HEK293 (cell line): ENCODE data around the gene SUV39H2.
A peak's percentile ranks its signal among the peaks of the same experiment; 100 is the strongest.

ENCODE experiments used
- CTCF ChIA-PET: fragments of 350-600 bp; formaldehyde crosslinking; extraction: SDS; loops from one replicate; lab custom pipeline; 2021; ENCODE audit warnings: antibody characterized with exemption; lab: Yijun Ruan, JAX
- POLR2A ChIA-PET: fragments of 300-600 bp; formaldehyde crosslinking; extraction: SDS; loops from one replicate; lab custom pipeline; 2020; ENCODE audit warnings: antibody characterized with exemption, inconsistent platforms; lab: Yijun Ruan, JAX
- H3K27ac ChIP-seq: fragments of 200-500 bp; sonication (Bioruptor generic); 2 replicates; pipeline ENCODE4 v1.5.1; 2014; ENCODE audit warnings: low read depth, low read length, control low read depth, inconsistent platforms; ENCODE audit errors: extremely low read depth
- H3K36me3 ChIP-seq, 2 experiments: fragments of 200-500 bp in 1 of 2; sonication (Bioruptor generic) in 1 of 2; 1 replicate in 1 of 2; 2 replicates in 1 of 2; pipeline ENCODE4 v1.5.1; 2014 to 2017; ENCODE audit warnings: inconsistent platforms in 2 of 2, low read length in 2 of 2; ENCODE audit not compliant: control insufficient read depth in 2 of 2, insufficient read depth in 1 of 2
- H3K4me1 ChIP-seq: fragments of 200-500 bp; sonication (Bioruptor generic); 2 replicates; pipeline ENCODE4 v1.5.1; 2014; ENCODE audit warnings: mild to moderate bottlenecking, low read length, inconsistent platforms; ENCODE audit not compliant: control insufficient read depth, insufficient read depth
- H3K4me3 ChIP-seq: 2 replicates; pipeline ENCODE4 v1.5.1; 2011; ENCODE audit warnings: low read depth, mild to moderate bottlenecking, control low read depth, low read length, moderate library complexity
- H3K9me3 ChIP-seq: fragments of 200-500 bp; sonication (Bioruptor generic); 2 replicates; pipeline ENCODE4 v1.5.1; 2014; ENCODE audit warnings: low read depth, low read length, inconsistent platforms; ENCODE audit not compliant: control insufficient read depth, insufficient read depth
- GLIS2 ChIP-seq: fragments of 450-650 bp; formaldehyde crosslinking; IDR thresholded peaks from 2 replicates; pipeline ENCODE4 v1.5.1; 2016; ENCODE audit warnings: missing biosample characterization, missing genetic modification characterization
- OSR2 ChIP-seq: fragments of 450-650 bp; formaldehyde crosslinking; IDR thresholded peaks from 2 replicates; pipeline ENCODE4 v1.5.1; 2016; ENCODE audit warnings: missing biosample characterization, missing genetic modification characterization
- PRDM1 ChIP-seq: fragments of 450-650 bp; formaldehyde crosslinking; IDR thresholded peaks from 2 replicates; pipeline ENCODE4; 2016; ENCODE audit warnings: missing biosample characterization, missing genetic modification characterization
- SP3 ChIP-seq: fragments of 450-650 bp; formaldehyde crosslinking; IDR thresholded peaks from 2 replicates; pipeline ENCODE4 v1.5.1; 2016; ENCODE audit warnings: missing biosample characterization, missing genetic modification characterization
- YY1 ChIP-seq: fragments of 450-650 bp; formaldehyde crosslinking; IDR thresholded peaks from 2 replicates; pipeline ENCODE4 v1.5.1; 2018; ENCODE audit warnings: missing biosample characterization, missing genetic modification characterization
- ZBTB20 ChIP-seq: fragments of 450-650 bp; formaldehyde crosslinking; IDR thresholded peaks from 2 replicates; pipeline ENCODE4 v1.5.1; 2016; ENCODE audit warnings: missing biosample characterization, missing genetic modification characterization
- ZBTB21 ChIP-seq: fragments of 450-650 bp; formaldehyde crosslinking; IDR thresholded peaks from 2 replicates; pipeline ENCODE4 v1.5.1; 2017; ENCODE audit warnings: missing biosample characterization, missing genetic modification characterization
- ZBTB8A ChIP-seq: fragments of 450-650 bp; formaldehyde crosslinking; IDR thresholded peaks from 2 replicates; pipeline ENCODE4 v1.5.1; 2016; ENCODE audit warnings: missing biosample characterization, missing genetic modification characterization
- ZFP37 ChIP-seq: fragments of 450-650 bp; formaldehyde crosslinking; IDR thresholded peaks from 2 replicates; pipeline ENCODE4 v1.5.1; 2016; ENCODE audit warnings: missing biosample characterization, missing genetic modification characterization
- ZIC2 ChIP-seq: fragments of 450-650 bp; formaldehyde crosslinking; IDR thresholded peaks from 2 replicates; pipeline ENCODE4 v1.5.1; 2016; ENCODE audit warnings: missing biosample characterization, missing genetic modification characterization
- ZNF157 ChIP-seq: fragments of 450-650 bp; formaldehyde crosslinking; IDR thresholded peaks from 2 replicates; pipeline ENCODE4 v1.5.1; 2016; ENCODE audit warnings: missing biosample characterization, missing genetic modification characterization
- ZNF335 ChIP-seq: fragments of 450-650 bp; formaldehyde crosslinking; conservative IDR thresholded peaks from 2 replicates; pipeline ENCODE4 v1.5.1; 2016; ENCODE audit warnings: missing biosample characterization, missing genetic modification characterization
- ZNF501 ChIP-seq: fragments of 450-650 bp; formaldehyde crosslinking; IDR thresholded peaks from 2 replicates; pipeline ENCODE4 v1.5.1; 2016; ENCODE audit warnings: missing biosample characterization, missing genetic modification characterization
- ZNF600 ChIP-seq: fragments of 450-650 bp; formaldehyde crosslinking; IDR thresholded peaks from 2 replicates; pipeline ENCODE4 v1.5.1; 2016; ENCODE audit warnings: missing biosample characterization, missing genetic modification characterization
- ZNF629 ChIP-seq: fragments of 450-650 bp; formaldehyde crosslinking; IDR thresholded peaks from 2 replicates; pipeline ENCODE4 v1.5.1; 2017; ENCODE audit warnings: missing biosample characterization, missing genetic modification characterization
- ZNF660 ChIP-seq: fragments of 450-650 bp; IDR thresholded peaks from 2 replicates; pipeline ENCODE4 v1.5.1; 2018; ENCODE audit warnings: missing biosample characterization, mild to moderate bottlenecking, missing genetic modification characterization
- ZNF701 ChIP-seq: fragments of 450-650 bp; formaldehyde crosslinking; IDR thresholded peaks from 2 replicates; pipeline ENCODE4 v1.5.1; 2016; ENCODE audit warnings: missing biosample characterization, missing genetic modification characterization
- TF ChIP-seq, protein P1 (sequence below): fragments of 450-650 bp; formaldehyde crosslinking; IDR thresholded peaks from 2 replicates; pipeline ENCODE4 v1.5.1; 2016; ENCODE audit warnings: missing biosample characterization, missing genetic modification characterization
- TF ChIP-seq, protein P2 (sequence below): fragments of 450-650 bp; formaldehyde crosslinking; IDR thresholded peaks from 2 replicates; pipeline ENCODE4 v1.5.1; 2016; ENCODE audit warnings: missing biosample characterization, missing genetic modification characterization
- TF ChIP-seq, protein P3 (sequence below): fragments of 450-650 bp; formaldehyde crosslinking; IDR thresholded peaks from 2 replicates; pipeline ENCODE4 v1.5.1; 2016; ENCODE audit warnings: missing biosample characterization, missing genetic modification characterization
- TF ChIP-seq, protein P4 (sequence below): fragments of 450-650 bp; formaldehyde crosslinking; IDR thresholded peaks from 2 replicates; pipeline ENCODE4 v1.5.1; 2017; ENCODE audit warnings: missing biosample characterization, missing genetic modification characterization
- TF ChIP-seq, protein P5 (sequence below): fragments of 450-650 bp; formaldehyde crosslinking; IDR thresholded peaks from 2 replicates; pipeline ENCODE4 v1.5.1; 2016; ENCODE audit warnings: missing biosample characterization, missing genetic modification characterization, low read depth

SUV39H2 gene

DNA sequence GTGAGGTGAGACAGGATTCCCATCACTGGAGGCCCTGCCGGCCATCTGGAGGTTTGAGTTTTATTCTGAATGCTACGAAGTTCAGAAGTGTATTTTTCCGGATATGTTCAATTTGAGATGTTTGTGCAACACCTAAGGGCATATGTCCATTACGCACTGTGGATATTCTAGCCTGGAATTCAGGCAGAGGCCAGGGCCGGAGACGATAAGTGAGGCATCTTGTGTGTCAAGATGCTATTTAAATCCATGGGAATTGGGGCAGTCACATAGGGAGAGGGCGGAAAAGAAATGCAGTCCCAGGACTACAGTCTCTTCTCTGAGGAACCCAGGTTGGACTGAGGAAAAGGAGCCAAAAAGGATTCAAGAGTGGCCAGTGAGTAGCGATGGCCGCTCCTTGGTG is 1.9 kb upstream of the SUV39H2 start:
- TF ChIP-seq OSR2 (tag by site-specific recombination) (no peak), ZBTB20 (tag by site-specific recombination) (0 out of 2 replicates have a peak, but pooled peaks have one; percentile 16)
- Histone ChIP-seq H3K4me3 (no peak overlapping the region), H3K36me3 (peaks cover 3 to 16% of the 10 kb centered on the region in 2 experiments; a peak in 2 of 3 replicates), H3K9me3 (no peaks in the 10 kb centered on the region), H3K27ac (0 out of 2 replicates have a peak overlapping the region, but pooled peaks have one; percentile 2), H3K4me1 (no peaks in the 10 kb centered on the region)
- ChIA-PET POLR2A (interaction anchor here (1.3 to 4.9 kb wide), 3 partner anchors 11 to 39 kb away, joined by 3 to 68 read pairs (median 6); partner anchors contain the start of genes CDNF, HSPA14 and MSANTD7), CTCF (interaction anchor here (0.8 to 1.4 kb wide), 3 partner anchors 10 to 95 kb away, joined by 3 to 5 read pairs (median 3); no protein-coding TSS in a partner anchor)

DNA sequence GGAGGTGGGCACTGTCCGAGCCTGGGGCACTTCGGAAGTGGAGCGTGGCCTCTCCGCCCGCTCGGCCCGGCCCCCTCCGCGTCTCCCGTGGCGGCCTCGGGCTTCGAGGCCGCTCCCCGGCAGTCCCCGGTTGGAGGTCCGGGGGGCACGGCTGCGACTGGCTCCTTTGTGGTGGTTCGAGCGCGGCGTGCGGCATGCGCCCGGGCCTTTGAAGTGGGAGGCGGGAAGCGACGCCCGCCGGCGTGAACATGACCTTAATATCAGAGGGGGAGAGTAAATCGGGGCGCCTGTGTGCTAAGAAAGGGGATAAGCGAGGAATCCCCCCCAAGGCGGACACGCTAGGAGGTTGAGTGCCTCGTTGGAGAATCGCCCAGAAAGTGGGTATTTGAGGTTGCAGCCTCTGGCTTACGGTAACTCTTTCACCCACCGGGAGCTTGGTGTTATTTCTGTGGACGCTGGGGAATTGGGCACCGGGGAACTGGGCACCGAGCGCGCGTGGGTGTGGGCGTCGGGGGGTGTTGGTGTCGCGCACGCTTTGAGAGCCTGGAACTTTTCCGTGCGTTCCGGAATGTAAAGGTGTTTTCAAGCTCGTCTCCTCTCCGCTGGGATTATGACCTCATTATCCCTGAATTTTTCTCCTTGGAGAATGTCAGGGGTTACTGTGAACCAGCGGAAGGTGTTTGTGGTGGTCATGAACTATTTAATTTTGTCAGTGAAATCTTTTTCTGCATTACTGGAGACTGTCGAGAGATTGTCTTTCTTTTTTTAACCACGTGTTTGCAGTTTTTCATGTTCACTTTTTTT is 660 bp downstream of the SUV39H2 start:
- CTCF ChIA-PET = interaction anchor here (0.5 to 1.1 kb wide), 4 partner anchors 92 to 390 kb away, joined by 3 to 6 read pairs (median 4); no protein-coding TSS in a partner anchor
- Histone ChIP-seq H3K27ac (peak overlapping the region; percentile 93), H3K4me3 (peak overlapping the region; percentile 82), H3K36me3 (peaks cover 9 to 32% of the 10 kb centered on the region in 2 experiments; a peak in 2 of 3 replicates), H3K9me3 (no peaks in the 10 kb centered on the region), H3K4me1 (no peaks in the 10 kb centered on the region)
- POLR2A ChIA-PET = interaction anchor here (0.9 to 4.9 kb wide), 8 partner anchors 10 to 289 kb away, joined by 3 to 68 read pairs (median 7); partner anchors contain the start of genes CDNF, DCLRE1C, HSPA14 and MEIG1
- TF ChIP-seq ZNF600 (tag by site-specific recombination) (peak; percentile 84), ZNF335 (tag by site-specific recombination) (peak; percentile 62), YY1 (no peak), PRDM1 (tag by site-specific recombination) (peak; percentile 50; the same call in 1 of the 2 replicates), ZNF660 (tag by site-specific recombination) (0 out of 2 replicates have a peak, but pooled peaks have one; percentile 47), ZBTB8A (tag by site-specific recombination) (peak; percentile 83), ZIC2 (tag by site-specific recombination) (peak; percentile 85), ZBTB21 (tag by site-specific recombination) (no peak), ZNF157 (no peak), SP3 (tag by site-specific recombination) (0 out of 2 replicates have a peak, but pooled peaks have one; percentile 6), ZFP37 (0 out of 2 replicates have a peak, but pooled peaks have one; percentile 45), ZNF701 (tag by site-specific recombination) (no peak), ZNF501 (tag by site-specific recombination) (peak; percentile 23; the same call in 1 of the 2 replicates), ZNF629 (tag by site-specific recombination) (0 out of 2 replicates have a peak, but pooled peaks have one; percentile 36), GLIS2 (tag by site-specific recombination) (peak; percentile 85)
- TF ChIP-seq, protein P1, sequence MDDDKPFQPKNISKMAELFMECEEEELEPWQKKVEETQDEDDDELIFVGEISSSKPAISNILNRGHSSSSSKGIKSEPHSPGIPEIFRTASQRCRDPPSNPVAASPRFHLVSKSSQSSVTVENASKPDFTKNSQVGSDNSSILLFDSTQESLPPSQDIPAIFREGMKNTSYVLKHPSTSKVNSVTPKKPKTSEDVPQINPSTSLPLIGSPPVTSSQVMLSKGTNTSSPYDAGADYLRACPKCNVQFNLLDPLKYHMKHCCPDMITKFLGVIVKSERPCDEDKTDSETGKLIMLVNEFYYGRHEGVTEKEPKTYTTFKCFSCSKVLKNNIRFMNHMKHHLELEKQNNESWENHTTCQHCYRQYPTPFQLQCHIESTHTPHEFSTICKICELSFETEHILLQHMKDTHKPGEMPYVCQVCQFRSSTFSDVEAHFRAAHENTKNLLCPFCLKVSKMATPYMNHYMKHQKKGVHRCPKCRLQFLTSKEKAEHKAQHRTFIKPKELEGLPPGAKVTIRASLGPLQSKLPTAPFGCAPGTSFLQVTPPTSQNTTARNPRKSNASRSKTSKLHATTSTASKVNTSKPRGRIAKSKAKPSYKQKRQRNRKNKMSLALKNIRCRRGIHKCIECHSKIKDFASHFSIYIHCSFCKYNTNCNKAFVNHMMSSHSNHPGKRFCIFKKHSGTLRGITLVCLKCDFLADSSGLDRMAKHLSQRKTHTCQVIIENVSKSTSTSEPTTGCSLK (tag by site-specific recombination) = no peak
- TF ChIP-seq, protein P2, sequence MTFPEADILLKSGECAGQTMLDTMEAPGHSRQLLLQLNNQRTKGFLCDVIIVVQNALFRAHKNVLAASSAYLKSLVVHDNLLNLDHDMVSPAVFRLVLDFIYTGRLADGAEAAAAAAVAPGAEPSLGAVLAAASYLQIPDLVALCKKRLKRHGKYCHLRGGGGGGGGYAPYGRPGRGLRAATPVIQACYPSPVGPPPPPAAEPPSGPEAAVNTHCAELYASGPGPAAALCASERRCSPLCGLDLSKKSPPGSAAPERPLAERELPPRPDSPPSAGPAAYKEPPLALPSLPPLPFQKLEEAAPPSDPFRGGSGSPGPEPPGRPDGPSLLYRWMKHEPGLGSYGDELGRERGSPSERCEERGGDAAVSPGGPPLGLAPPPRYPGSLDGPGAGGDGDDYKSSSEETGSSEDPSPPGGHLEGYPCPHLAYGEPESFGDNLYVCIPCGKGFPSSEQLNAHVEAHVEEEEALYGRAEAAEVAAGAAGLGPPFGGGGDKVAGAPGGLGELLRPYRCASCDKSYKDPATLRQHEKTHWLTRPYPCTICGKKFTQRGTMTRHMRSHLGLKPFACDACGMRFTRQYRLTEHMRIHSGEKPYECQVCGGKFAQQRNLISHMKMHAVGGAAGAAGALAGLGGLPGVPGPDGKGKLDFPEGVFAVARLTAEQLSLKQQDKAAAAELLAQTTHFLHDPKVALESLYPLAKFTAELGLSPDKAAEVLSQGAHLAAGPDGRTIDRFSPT (tag by site-specific recombination) = peak; percentile 69
- TF ChIP-seq, protein P3, sequence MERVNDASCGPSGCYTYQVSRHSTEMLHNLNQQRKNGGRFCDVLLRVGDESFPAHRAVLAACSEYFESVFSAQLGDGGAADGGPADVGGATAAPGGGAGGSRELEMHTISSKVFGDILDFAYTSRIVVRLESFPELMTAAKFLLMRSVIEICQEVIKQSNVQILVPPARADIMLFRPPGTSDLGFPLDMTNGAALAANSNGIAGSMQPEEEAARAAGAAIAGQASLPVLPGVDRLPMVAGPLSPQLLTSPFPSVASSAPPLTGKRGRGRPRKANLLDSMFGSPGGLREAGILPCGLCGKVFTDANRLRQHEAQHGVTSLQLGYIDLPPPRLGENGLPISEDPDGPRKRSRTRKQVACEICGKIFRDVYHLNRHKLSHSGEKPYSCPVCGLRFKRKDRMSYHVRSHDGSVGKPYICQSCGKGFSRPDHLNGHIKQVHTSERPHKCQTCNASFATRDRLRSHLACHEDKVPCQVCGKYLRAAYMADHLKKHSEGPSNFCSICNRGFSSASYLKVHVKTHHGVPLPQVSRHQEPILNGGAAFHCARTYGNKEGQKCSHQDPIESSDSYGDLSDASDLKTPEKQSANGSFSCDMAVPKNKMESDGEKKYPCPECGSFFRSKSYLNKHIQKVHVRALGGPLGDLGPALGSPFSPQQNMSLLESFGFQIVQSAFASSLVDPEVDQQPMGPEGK (tag by site-specific recombination) = peak; percentile 9; the same call in 1 of the 2 replicates
- TF ChIP-seq, protein P4, sequence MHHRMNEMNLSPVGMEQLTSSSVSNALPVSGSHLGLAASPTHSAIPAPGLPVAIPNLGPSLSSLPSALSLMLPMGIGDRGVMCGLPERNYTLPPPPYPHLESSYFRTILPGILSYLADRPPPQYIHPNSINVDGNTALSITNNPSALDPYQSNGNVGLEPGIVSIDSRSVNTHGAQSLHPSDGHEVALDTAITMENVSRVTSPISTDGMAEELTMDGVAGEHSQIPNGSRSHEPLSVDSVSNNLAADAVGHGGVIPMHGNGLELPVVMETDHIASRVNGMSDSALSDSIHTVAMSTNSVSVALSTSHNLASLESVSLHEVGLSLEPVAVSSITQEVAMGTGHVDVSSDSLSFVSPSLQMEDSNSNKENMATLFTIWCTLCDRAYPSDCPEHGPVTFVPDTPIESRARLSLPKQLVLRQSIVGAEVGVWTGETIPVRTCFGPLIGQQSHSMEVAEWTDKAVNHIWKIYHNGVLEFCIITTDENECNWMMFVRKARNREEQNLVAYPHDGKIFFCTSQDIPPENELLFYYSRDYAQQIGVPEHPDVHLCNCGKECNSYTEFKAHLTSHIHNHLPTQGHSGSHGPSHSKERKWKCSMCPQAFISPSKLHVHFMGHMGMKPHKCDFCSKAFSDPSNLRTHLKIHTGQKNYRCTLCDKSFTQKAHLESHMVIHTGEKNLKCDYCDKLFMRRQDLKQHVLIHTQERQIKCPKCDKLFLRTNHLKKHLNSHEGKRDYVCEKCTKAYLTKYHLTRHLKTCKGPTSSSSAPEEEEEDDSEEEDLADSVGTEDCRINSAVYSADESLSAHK = no peak
- TF ChIP-seq, protein P5, sequence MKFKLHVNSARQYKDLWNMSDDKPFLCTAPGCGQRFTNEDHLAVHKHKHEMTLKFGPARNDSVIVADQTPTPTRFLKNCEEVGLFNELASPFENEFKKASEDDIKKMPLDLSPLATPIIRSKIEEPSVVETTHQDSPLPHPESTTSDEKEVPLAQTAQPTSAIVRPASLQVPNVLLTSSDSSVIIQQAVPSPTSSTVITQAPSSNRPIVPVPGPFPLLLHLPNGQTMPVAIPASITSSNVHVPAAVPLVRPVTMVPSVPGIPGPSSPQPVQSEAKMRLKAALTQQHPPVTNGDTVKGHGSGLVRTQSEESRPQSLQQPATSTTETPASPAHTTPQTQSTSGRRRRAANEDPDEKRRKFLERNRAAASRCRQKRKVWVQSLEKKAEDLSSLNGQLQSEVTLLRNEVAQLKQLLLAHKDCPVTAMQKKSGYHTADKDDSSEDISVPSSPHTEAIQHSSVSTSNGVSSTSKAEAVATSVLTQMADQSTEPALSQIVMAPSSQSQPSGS (tag by site-specific recombination) = peak; percentile 71; the same call in 1 of the 2 replicates
